Neural crest cell (in vitro differentiated cells): ENCODE data around the gene SLC5A10. TPM values are rescaled to one million over a fixed set of nuclear protein-coding genes. Genes with fewer than 3 reads are reported as not detected.

Experiments
- DNase-seq: peaks from one replicate; pipeline ENCODE4 v3.0.0; 2021; ENCODE audit warnings: low read depth, mixed read lengths, low spot score
- H3K27ac Mint-ChIP-seq: one replicate; pipeline ENCODE4 v1.8.0; 2021; ENCODE audit warnings: mild to moderate bottlenecking, mixed read lengths; ENCODE audit not compliant: unreplicated experiment
- H3K27me3 Mint-ChIP-seq: 2 replicates; pipeline ENCODE4 v1.8.0; 2021; ENCODE audit warnings: low read depth, mild to moderate bottlenecking, mixed read lengths
- H3K36me3 Mint-ChIP-seq: 2 replicates; pipeline ENCODE4 v1.8.0; 2021; ENCODE audit warnings: low read depth, mild to moderate bottlenecking, mixed read lengths
- H3K4me1 Mint-ChIP-seq: 2 replicates; pipeline ENCODE4 v1.8.0; 2021; ENCODE audit warnings: mixed read lengths
- H3K4me3 Mint-ChIP-seq: one replicate; pipeline ENCODE4 v1.8.0; 2021; ENCODE audit warnings: mild to moderate bottlenecking, mixed read lengths
- H3K9me3 Mint-ChIP-seq: 2 replicates; pipeline ENCODE4 v1.8.0; 2021; ENCODE audit warnings: mixed read lengths
- total RNA-seq: library from RNA; stranded (reverse); gene quantifications from 2 replicates; pipeline ENCODE4 v1.2.1, GENCODE V29; 2021
- TF ChIP-seq, protein P1 (sequence below): fragments of 200-600 bp; sonication (generic); conservative IDR thresholded peaks from 2 replicates; pipeline ENCODE4 v1.5.0; 2021; ENCODE audit warnings: antibody characterized with exemption, mild to moderate bottlenecking

The SLC5A10 gene
- total RNA-seq, 1 donor from 2014 or later = not detected

DNA sequence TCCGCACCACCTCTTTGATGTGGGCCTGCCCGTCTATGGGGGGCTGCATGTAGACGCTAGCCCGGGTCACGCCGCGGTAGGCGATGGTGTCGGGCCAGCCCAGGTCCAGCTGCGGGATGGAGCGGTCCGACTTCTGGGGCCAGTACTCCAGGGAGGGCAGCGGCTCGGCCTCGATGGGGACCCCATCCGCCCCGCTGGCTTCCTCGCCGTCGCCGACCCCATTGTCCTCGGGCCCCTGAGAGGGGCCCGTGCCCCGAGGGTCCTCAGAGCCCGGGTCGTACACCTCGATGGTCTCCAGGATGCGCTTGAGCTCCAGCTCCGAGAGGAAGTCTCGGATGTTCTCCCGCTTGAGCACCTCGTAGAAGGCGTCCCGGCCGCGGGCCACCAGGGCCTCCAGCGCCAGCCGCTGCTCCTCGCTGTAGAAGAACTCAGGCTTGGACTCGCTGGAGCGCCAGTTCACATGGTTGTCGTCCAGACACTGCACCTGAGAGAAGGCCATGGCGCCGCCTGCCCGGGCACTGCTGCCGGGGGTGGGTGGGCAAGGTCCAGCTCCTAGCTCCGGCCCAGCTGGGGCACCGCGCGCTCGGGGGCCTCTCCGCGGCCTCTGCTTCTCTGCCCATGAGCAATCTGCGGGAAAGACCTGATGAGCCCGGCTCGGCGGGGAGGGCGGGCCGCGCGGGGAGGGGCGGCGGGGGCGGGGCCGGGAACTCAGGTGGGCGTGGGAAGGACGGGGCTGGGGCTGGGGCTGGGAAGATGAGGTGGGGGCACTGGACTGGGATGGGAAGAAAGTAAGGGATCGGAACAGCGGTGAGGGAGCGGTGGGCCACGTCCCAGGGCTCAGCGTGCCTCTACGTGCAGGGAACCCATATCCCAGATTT lies 51.8 kb downstream of the SLC5A10 start:
- Mint-ChIP-seq H3K9me3 (no peaks in the 10 kb centered on the region), H3K4me3 (peak overlapping the region; percentile 66), H3K36me3 (peaks cover 2% of the 10 kb centered on the region), H3K27ac (no peak overlapping the region), H3K27me3 (peaks cover 48% of the 10 kb centered on the region), H3K4me1 (no peaks in the 10 kb centered on the region)
- peak; percentile 16 for DNase-seq
- TF ChIP-seq, protein P1, sequence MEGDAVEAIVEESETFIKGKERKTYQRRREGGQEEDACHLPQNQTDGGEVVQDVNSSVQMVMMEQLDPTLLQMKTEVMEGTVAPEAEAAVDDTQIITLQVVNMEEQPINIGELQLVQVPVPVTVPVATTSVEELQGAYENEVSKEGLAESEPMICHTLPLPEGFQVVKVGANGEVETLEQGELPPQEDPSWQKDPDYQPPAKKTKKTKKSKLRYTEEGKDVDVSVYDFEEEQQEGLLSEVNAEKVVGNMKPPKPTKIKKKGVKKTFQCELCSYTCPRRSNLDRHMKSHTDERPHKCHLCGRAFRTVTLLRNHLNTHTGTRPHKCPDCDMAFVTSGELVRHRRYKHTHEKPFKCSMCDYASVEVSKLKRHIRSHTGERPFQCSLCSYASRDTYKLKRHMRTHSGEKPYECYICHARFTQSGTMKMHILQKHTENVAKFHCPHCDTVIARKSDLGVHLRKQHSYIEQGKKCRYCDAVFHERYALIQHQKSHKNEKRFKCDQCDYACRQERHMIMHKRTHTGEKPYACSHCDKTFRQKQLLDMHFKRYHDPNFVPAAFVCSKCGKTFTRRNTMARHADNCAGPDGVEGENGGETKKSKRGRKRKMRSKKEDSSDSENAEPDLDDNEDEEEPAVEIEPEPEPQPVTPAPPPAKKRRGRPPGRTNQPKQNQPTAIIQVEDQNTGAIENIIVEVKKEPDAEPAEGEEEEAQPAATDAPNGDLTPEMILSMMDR = no peak

DNA sequence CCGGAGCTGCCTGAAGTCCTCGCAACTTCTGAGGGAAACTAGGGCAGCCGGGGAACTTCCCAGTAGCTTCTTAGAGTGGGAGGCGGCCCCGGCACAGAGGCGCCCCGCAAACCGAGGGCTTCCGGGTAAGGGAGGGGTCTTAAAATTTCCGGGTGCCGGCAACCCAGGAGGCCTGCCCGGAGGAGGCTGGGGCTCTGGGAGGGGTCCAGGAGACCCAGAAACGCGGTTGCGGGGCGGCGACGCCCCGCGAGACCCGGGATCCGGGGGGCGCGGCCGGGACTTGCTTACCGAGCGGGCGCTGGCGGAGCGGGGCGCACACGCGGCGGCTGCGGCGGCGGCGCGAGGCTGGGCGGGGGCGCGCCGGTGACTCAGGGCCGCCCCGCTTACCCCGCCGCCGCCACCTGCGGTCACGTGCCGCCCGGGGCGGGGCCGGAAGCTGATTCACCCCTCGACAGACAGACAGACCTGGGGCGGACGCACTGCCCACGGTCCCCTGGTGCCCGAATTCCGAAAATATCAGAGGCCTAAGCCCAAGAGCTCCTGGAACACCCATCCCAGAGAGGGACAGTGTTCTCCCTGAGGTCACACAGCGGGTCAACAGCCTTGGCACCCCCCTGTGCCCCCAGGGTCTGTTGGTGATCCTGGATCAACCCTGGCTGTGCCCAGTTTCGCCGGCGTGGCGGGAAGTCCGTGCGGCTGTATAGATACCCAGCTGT lies 52.6 kb downstream of the SLC5A10 start, which contains the start of gene FAM83G:
TSS of gene FAM83G (minus strand) at position 344 of the 716 bp plus-strand sequence. CDS start 723 bp downstream, outside the sequence.
- no peaks in the 10 kb centered on the region for H3K9me3 Mint-ChIP-seq
- H3K27me3 Mint-ChIP-seq = peaks cover 48% of the 10 kb centered on the region
- peak within 1 kb of the TSS; percentile 67 for H3K4me3 Mint-ChIP-seq
- H3K4me1 Mint-ChIP-seq = no peaks in the 10 kb centered on the region
- peaks cover 2% of the 10 kb centered on the region for H3K36me3 Mint-ChIP-seq
- H3K27ac Mint-ChIP-seq = no peak within 1 kb of the TSS
- no peak for DNase-seq
- TF ChIP-seq, protein P1 = no peak

DNA sequence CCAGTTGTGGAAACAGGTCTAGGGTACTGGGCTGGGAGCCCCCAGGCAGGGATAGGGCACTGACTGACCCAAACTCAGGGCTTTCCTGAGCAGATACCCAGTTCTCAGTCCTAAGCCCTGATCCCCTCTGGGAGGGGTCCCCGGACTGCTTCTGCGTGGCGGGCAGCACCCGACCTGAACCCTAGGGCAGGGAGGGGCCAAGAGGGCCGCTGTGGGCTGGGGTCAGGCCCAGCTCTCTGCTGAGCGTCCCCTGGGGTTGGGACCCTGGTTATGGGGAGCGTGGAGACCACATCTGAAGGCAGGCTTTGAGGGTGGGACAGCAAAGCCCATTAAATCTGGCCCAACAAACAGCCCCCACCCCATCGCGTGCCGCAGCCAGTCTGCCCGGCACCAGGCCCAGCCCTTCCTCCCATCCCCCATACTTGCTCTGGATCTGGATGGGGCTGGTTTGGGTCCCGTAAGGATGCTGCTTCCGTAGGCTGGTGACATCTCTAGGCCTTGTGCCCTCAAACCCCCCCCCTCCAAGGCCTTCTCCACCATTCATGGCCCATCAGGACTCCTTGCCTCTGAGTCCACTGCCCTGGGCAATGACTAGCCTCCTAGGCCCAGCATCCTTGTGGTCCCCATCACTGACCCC lies 53.3 kb downstream of the SLC5A10 start:
- Mint-ChIP-seq H3K27me3 (peaks cover 48% of the 10 kb centered on the region), H3K4me3 (peak overlapping the region; percentile 67), H3K36me3 (peaks cover 2% of the 10 kb centered on the region), H3K27ac (no peak overlapping the region), H3K9me3 (no peaks in the 10 kb centered on the region), H3K4me1 (no peaks in the 10 kb centered on the region)
- TF ChIP-seq, protein P1 = no peak
- no peak for DNase-seq

DNA sequence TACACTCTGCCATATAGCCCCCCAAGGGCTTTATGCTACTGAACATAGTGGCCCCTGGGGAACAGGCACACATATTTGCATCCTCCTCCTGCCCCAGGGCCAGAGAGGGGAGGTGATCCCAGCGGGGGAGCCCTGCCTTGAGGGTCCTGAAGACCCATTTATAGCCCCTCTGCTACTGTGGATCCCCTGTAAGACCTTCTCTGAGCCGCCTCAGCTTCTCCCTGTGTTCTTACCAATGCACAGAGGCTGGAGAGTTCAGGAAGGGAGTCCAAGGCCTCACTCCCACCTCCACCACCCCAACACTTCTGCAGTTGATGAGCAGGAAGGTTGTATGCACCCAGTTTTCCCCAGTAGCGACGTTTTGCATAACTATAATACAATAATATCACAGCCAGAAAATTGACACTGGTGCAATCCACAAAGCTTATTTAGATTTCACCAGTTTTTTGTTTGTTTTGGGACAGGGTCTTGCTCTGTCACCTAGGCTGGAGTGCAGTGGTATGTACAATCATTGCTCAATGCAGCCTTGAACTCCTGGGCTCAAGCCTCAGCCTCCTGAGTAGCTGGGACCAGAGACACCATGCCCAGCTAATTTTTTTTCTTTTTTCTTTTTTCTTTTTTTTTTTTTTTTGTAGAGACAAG lies 53.9 kb downstream of the SLC5A10 start:
- Mint-ChIP-seq H3K27ac (no peak overlapping the region), H3K27me3 (peaks cover 48% of the 10 kb centered on the region), H3K4me3 (peak overlapping the region; percentile 67), H3K36me3 (peaks cover 2% of the 10 kb centered on the region), H3K4me1 (no peaks in the 10 kb centered on the region), H3K9me3 (no peaks in the 10 kb centered on the region)
- TF ChIP-seq, protein P1 = no peak
- no peak for DNase-seq

DNA sequence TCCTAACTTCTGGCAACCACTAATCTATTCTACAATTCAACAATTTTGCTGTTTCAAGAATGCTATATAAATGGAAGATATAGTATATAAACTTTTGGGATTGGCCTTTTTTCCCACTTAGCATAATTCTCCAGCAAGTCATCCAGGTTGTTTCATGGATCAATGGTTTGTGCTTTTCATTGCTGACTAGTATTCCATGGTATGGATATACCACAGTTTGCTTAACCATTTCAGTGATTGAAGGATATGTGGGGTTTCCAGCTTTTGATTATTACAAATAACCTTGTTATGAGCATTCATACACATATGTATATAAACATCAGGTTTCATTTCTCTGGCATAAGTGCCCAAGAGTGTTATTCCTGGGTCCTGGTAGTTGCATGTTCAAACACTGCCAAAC lies 54.7 kb downstream of the SLC5A10 start:
- Mint-ChIP-seq H3K4me3 (no peak overlapping the region), H3K9me3 (no peaks in the 10 kb centered on the region), H3K27me3 (peaks cover 45% of the 10 kb centered on the region), H3K36me3 (peaks cover 2% of the 10 kb centered on the region), H3K4me1 (no peaks in the 10 kb centered on the region), H3K27ac (no peak overlapping the region)
- DNase-seq = no peak
- TF ChIP-seq, protein P1 = no peak
